Embryonic facial prominence (tissue), 1 donor: ENCODE data around the gene RPLP1.
A peak's percentile ranks its signal among the peaks of the same experiment; 100 is the strongest.
"Not testable (repeated sequence)": the region's sequence is repeated elsewhere in the genome, so short reads cannot be mapped to it uniquely, and the experiment has no call there.

Experiments
- DNase-seq: peaks from one replicate; pipeline ENCODE4 v3.0.0-alpha.2; 2016; ENCODE audit errors: extremely low spot score

The RPLP1 gene

GRCh38 chr15:69439623-69440022 is 13.0 kb upstream of the RPLP1 start:
- DNase-seq: no peak

GRCh38 chr15:69443032-69443611 is 9.5 kb upstream of the RPLP1 start:
- no peak for DNase-seq

- DNase-seq: no peak
Measured at GRCh38 chr15:69444686-69445085, 7.9 kb upstream of the RPLP1 start.

- no peak for DNase-seq
Measured at GRCh38 chr15:69446953-69447352, 5.7 kb upstream of the RPLP1 start.

- not testable (repeated sequence) for DNase-seq
Measured at GRCh38 chr15:69450221-69450620, 2.4 kb upstream of the RPLP1 start.

GRCh38 chr15:69450968-69451695 is 1.5 kb upstream of the RPLP1 start:
- DNase-seq: no peak

- no peak for DNase-seq
Measured at GRCh38 chr15:69451951-69452691, 497 bp upstream of the RPLP1 start.

- DNase-seq: no peak
Measured at GRCh38 chr15:69454953-69455352, 2.3 kb downstream of the RPLP1 start.

GRCh38 chr15:69456208-69457166 is 3.9 kb downstream of the RPLP1 start:
- no peak for DNase-seq

GRCh38 chr15:69457304-69458280 is 5.0 kb downstream of the RPLP1 start:
- DNase-seq: no peak

GRCh38 chr15:69459066-69459465 is 6.4 kb downstream of the RPLP1 start:
- DNase-seq: no peak

- DNase-seq: no peak
Measured at GRCh38 chr15:69460481-69460880, 7.9 kb downstream of the RPLP1 start.

GRCh38 chr15:69462030-69462492 is 9.4 kb downstream of the RPLP1 start:
- no peak for DNase-seq

GRCh38 chr15:69462493-69463181 is 10.0 kb downstream of the RPLP1 start:
- DNase-seq: peak; percentile 94

GRCh38 chr15:69463182-69463756 is 10.7 kb downstream of the RPLP1 start:
- DNase-seq: no peak

GRCh38 chr15:69465253-69465652 is 12.6 kb downstream of the RPLP1 start:
- no peak for DNase-seq

- no peak for DNase-seq
Measured at GRCh38 chr15:69466733-69467132, 14.1 kb downstream of the RPLP1 start.

GRCh38 chr15:69467636-69468035 is 15.0 kb downstream of the RPLP1 start:
- no peak for DNase-seq
